Activated CD8-positive, alpha-beta memory T cell treated with anti-CD3 and anti-CD28 coated beads, Interleukin-2, amount 50 U/mL, for 1 hour (primary cell): ENCODE measurements around the gene ITGB2.
"Not testable (repeated sequence)": the region's sequence is repeated elsewhere in the genome, so short reads cannot be mapped to it uniquely, and the experiment has no call there.

Source experiments
- DNase-seq: peaks from one replicate; pipeline ENCODE4 v3.0.0-alpha.2; 2020; ENCODE audit errors: extremely low read depth

Gene ITGB2

GRCh38 chr21:44926331-44927101 lies 5.8 kb upstream of the ITGB2 start:
- no peak for DNase-seq

- DNase-seq, result no peak
These were observed 4.7 kb upstream of the ITGB2 start for GRCh38 chr21:44925378-44925755.

- no peak for DNase-seq
These were observed 4.1 kb upstream of the ITGB2 start for GRCh38 chr21:44924606-44925377.

- DNase-seq, result no peak
These were observed 2.9 kb upstream of the ITGB2 start for GRCh38 chr21:44923480-44924084.

- no peak for DNase-seq
These were observed 1.2 kb upstream of the ITGB2 start for GRCh38 chr21:44921928-44922327.

- no peak for DNase-seq
These were observed 596 bp downstream of the ITGB2 start for GRCh38 chr21:44919913-44920693.

- no peak for DNase-seq
These were observed 1.4 kb downstream of the ITGB2 start for GRCh38 chr21:44919111-44919912.

GRCh38 chr21:44918581-44919033 lies 2.1 kb downstream of the ITGB2 start:
- DNase-seq, result no peak

GRCh38 chr21:44918107-44918470 lies 2.6 kb downstream of the ITGB2 start:
- no peak for DNase-seq

GRCh38 chr21:44917446-44918106 lies 3.1 kb downstream of the ITGB2 start:
- no peak for DNase-seq

GRCh38 chr21:44916965-44917364 lies 3.7 kb downstream of the ITGB2 start:
- DNase-seq, result no peak

GRCh38 chr21:44914176-44914874 lies 6.4 kb downstream of the ITGB2 start:
- no peak for DNase-seq

GRCh38 chr21:44913425-44914175 lies 7.1 kb downstream of the ITGB2 start:
- no peak for DNase-seq

- DNase-seq, result not testable (repeated sequence)
These were observed 7.9 kb downstream of the ITGB2 start for GRCh38 chr21:44912506-44913412.

- DNase-seq, result no peak
These were observed 8.6 kb downstream of the ITGB2 start for GRCh38 chr21:44912158-44912473.

- DNase-seq, result no peak
These were observed 9.1 kb downstream of the ITGB2 start for GRCh38 chr21:44911384-44912157.

- no peak for DNase-seq
These were observed 9.7 kb downstream of the ITGB2 start for GRCh38 chr21:44911068-44911383.
